Neural progenitor cell (in vitro differentiated cells): Measurements from ENCODE around the gene INPPL1. TPM values are rescaled to one million over a fixed set of nuclear protein-coding genes. Genes with fewer than 3 reads are reported as not detected.

Experiments used
- DNase-seq: peaks from one replicate; pipeline ENCODE4 v3.0.0-alpha.2; 2016; ENCODE audit warnings: low spot score
- H2AFZ ChIP-seq: fragments of 200-600 bp; sonication (generic); replicated peaks from 2 replicates; pipeline ENCODE4 v1.6.1; 2016; ENCODE audit warnings: antibody characterized with exemption
- H3F3A ChIP-seq: fragments of 200-600 bp; sonication (generic); 2 replicates; pipeline ENCODE4 v1.6.1; 2016; ENCODE audit warnings: antibody characterized with exemption, low read depth
- H3K27ac ChIP-seq: fragments of 200-600 bp; sonication (generic); 2 replicates; pipeline ENCODE4 v1.5.1; 2016; ENCODE audit warnings: mild to moderate bottlenecking
- H3K27me3 ChIP-seq: fragments of 200-600 bp; sonication (generic); 2 replicates; pipeline ENCODE4 v1.6.1; 2016; ENCODE audit warnings: mild to moderate bottlenecking, moderate library complexity
- H3K36me3 ChIP-seq: fragments of 200-600 bp; sonication (generic); 2 replicates; pipeline ENCODE4 v1.5.1; 2016
- H3K4me1 ChIP-seq: fragments of 200-600 bp; sonication (generic); 2 replicates; pipeline ENCODE4 v1.6.1; 2016; ENCODE audit warnings: mixed run types
- H3K4me2 ChIP-seq: fragments of 200-600 bp; sonication (generic); 2 replicates; pipeline ENCODE4 v1.6.1; 2016
- H3K4me3 ChIP-seq: fragments of 200-600 bp; sonication (generic); 2 replicates; pipeline ENCODE4 v1.5.1; 2016
- H3K79me2 ChIP-seq: fragments of 200-600 bp; sonication (generic); 2 replicates; pipeline ENCODE4 v1.6.1; 2016; ENCODE audit warnings: low read depth
- H3K9ac ChIP-seq: fragments of 200-600 bp; sonication (generic); 2 replicates; pipeline ENCODE4 v1.6.1; 2016
- H3K9me3 ChIP-seq: fragments of 200-600 bp; sonication (generic); 2 replicates; pipeline ENCODE4 v1.5.1; 2016; ENCODE audit warnings: low read depth
- H4K20me1 ChIP-seq: fragments of 200-600 bp; sonication (generic); 2 replicates; pipeline ENCODE4 v1.6.1; 2016; ENCODE audit warnings: low read depth
- H3K27ac Mint-ChIP-seq: 3 replicates; pipeline ENCODE4 v1.8.0; 2021; ENCODE audit warnings: mixed read lengths
- H3K27me3 Mint-ChIP-seq: 2 replicates; pipeline ENCODE4 v1.8.0; 2022; ENCODE audit warnings: low read depth, mild to moderate bottlenecking, inconsistent platforms, moderate library complexity, mixed read lengths; ENCODE audit not compliant: insufficient read depth
- H3K36me3 Mint-ChIP-seq: 3 replicates; pipeline ENCODE4 v1.8.0; 2021; ENCODE audit warnings: mixed read lengths
- H3K4me1 Mint-ChIP-seq: 3 replicates; pipeline ENCODE4 v1.8.0; 2021; ENCODE audit warnings: mixed read lengths
- H3K4me3 Mint-ChIP-seq: 3 replicates; pipeline ENCODE4 v1.8.0; 2021; ENCODE audit warnings: mild to moderate bottlenecking, moderate library complexity, mixed read lengths
- H3K9me3 Mint-ChIP-seq: 3 replicates; pipeline ENCODE4 v1.8.0; 2020; ENCODE audit warnings: mixed read lengths
- CTCF ChIP-seq: fragments of 200-600 bp; sonication (generic); IDR thresholded peaks from 2 replicates; pipeline ENCODE4 v1.5.1; 2017; ENCODE audit warnings: antibody characterized with exemption, mild to moderate bottlenecking
- EZH2 ChIP-seq: fragments of 200-600 bp; sonication (generic); IDR thresholded peaks from 2 replicates; pipeline ENCODE4 v1.6.1; 2017; ENCODE audit warnings: antibody characterized with exemption, mild to moderate bottlenecking, moderate library complexity
- EZH2phosphoT487 ChIP-seq: fragments of 200-600 bp; sonication (generic); IDR thresholded peaks from 2 replicates; pipeline ENCODE4 v1.6.1; 2017; ENCODE audit warnings: antibody characterized with exemption
- total RNA-seq: library from RNA; depleted of rRNA; stranded (reverse); fragments of >200 nt; gene quantifications from 2 replicates; pipeline ENCODE4 v1.2.3, GENCODE V29; 2015; ENCODE audit warnings: low replicate concordance

INPPL1 gene
- total RNA-seq, 1 donor from 2014 or later: 30.8 TPM

- Mint-ChIP-seq H3K4me3 (peak within 1 kb of the TSS; percentile 81), H3K9me3 (peaks cover 15% of the 10 kb centered on the region), H3K36me3 (peaks cover 5% of the 10 kb centered on the region), H3K27me3 (peaks cover 36% of the 10 kb centered on the region), H3K27ac (no peak within 1 kb of the TSS), H3K4me1 (peaks cover 21% of the 10 kb centered on the region)
- DNase-seq: peak; percentile 69
- Histone ChIP-seq H3K4me2 (peak within 1 kb of the TSS; percentile 84), H3K4me3 (peak within 1 kb of the TSS; percentile 69), H3F3A (peaks cover 10% of the 10 kb centered on the region), H4K20me1 (peaks cover 5% of the 10 kb centered on the region), H3K79me2 (no peaks in the 10 kb centered on the region), H3K27me3 (peaks cover 100% of the 10 kb centered on the region), H3K27ac (no peak within 1 kb of the TSS), H3K9ac (no peak within 1 kb of the TSS), H3K36me3 (no peaks in the 10 kb centered on the region), H3K4me1 (peaks cover 17% of the 10 kb centered on the region), H2AFZ (peak within 1 kb of the TSS; percentile 85), H3K9me3 (no peaks in the 10 kb centered on the region)
- TF ChIP-seq EZH2phosphoT487: no peak
- no peak for TF ChIP-seq EZH2
- TF ChIP-seq CTCF: no peak
Observed at GRCh38 chr11:72244060-72244360, 19.4 kb downstream of the INPPL1 start, which contains the start of gene PHOX2A. Gene PHOX2A (minus strand): TSS chr11:72244176. CDS start chr11:72244004, 172 bp downstream.

- H3K36me3 ChIP-seq: no peaks in the 10 kb centered on the region
- no peak overlapping the region for H3K27ac ChIP-seq
- H4K20me1 ChIP-seq: no peaks in the 10 kb centered on the region
- H3K9me3 ChIP-seq: no peaks in the 10 kb centered on the region
- peaks cover 94% of the 10 kb centered on the region for H3K27me3 ChIP-seq
- H3K27ac Mint-ChIP-seq: no peak overlapping the region
- H3K36me3 Mint-ChIP-seq: peaks cover 5% of the 10 kb centered on the region
- peaks cover 11% of the 10 kb centered on the region for H3K4me1 ChIP-seq
- H3K79me2 ChIP-seq: no peaks in the 10 kb centered on the region
- peaks cover 15% of the 10 kb centered on the region for H3K9me3 Mint-ChIP-seq
- H2AFZ ChIP-seq: peak overlapping the region; percentile 85
- no peak overlapping the region for H3K9ac ChIP-seq
- H3K4me3 Mint-ChIP-seq: peak overlapping the region; percentile 77
- H3K4me3 ChIP-seq: peak overlapping the region; percentile 69
- peaks cover 34% of the 10 kb centered on the region for H3K27me3 Mint-ChIP-seq
- H3K4me2 ChIP-seq: peak overlapping the region; percentile 84
- peak; percentile 72 for DNase-seq
- peaks cover 17% of the 10 kb centered on the region for H3K4me1 Mint-ChIP-seq
- peak; percentile 87 for TF ChIP-seq EZH2phosphoT487
- peak; percentile 83 for TF ChIP-seq EZH2
- no peak for TF ChIP-seq CTCF
- peaks cover 5% of the 10 kb centered on the region for H3F3A ChIP-seq
Observed at GRCh38 chr11:72244361-72245262, 20.0 kb downstream of the INPPL1 start.

- Mint-ChIP-seq H3K36me3 (peaks cover 4% of the 10 kb centered on the region), H3K27ac (no peak overlapping the region), H3K4me3 (no peak overlapping the region), H3K4me1 (peaks cover 15% of the 10 kb centered on the region), H3K27me3 (peaks cover 36% of the 10 kb centered on the region), H3K9me3 (peaks cover 15% of the 10 kb centered on the region)
- Histone ChIP-seq H4K20me1 (no peaks in the 10 kb centered on the region), H3K9me3 (no peaks in the 10 kb centered on the region), H2AFZ (no peak overlapping the region), H3K36me3 (no peaks in the 10 kb centered on the region), H3K27me3 (peaks cover 87% of the 10 kb centered on the region), H3K9ac (no peak overlapping the region), H3F3A (peaks cover 5% of the 10 kb centered on the region), H3K79me2 (no peaks in the 10 kb centered on the region), H3K4me2 (peak overlapping the region; percentile 84), H3K4me1 (peaks cover 6% of the 10 kb centered on the region), H3K4me3 (no peak overlapping the region), H3K27ac (no peak overlapping the region)
- DNase-seq: no peak
- no peak for TF ChIP-seq EZH2phosphoT487
- TF ChIP-seq EZH2: no peak
- no peak for TF ChIP-seq CTCF
Observed at GRCh38 chr11:72245263-72245816, 20.8 kb downstream of the INPPL1 start.
